ENCODE measurements around the gene TRIOBP. TPM values are rescaled to one million over a fixed set of nuclear protein-coding genes. Genes with fewer than 3 reads are reported as not detected.

Gene TRIOBP
- total and polyA plus RNA-seq, 2 of the 13 experiments (the other 11 are each of a cell fraction or from before 2014, with no cell fraction given) = 6.1 to 15.4 TPM

GRCh38 chr22:37658133-37659065 is 38.4 kb upstream of the TRIOBP start, which contains the start of gene PDXP (continued):
- TF ChIP-seq KDM2A (CRISPR knock-in tag; IDR thresholded peaks at IDR 0.05; ENCODE audit: borderline replicate concordance, low read depth) (peak; percentile 79; the same call in 1 of the 2 replicates), TP53 (CRISPR knock-in tag; conservative IDR thresholded peaks at IDR 0.05) (no peak), KDM3A (CRISPR knock-in tag; IDR thresholded peaks at IDR 0.05; ENCODE audit: low read depth) (no peak), TBX2 (CRISPR knock-in tag; IDR thresholded peaks at IDR 0.05; ENCODE audit: borderline replicate concordance) (no peak), MXI1 (IDR thresholded peaks at IDR 0.05; ENCODE audit: borderline replicate concordance, low read depth, low read length) (no peak; the same call in 2 of the 3 replicates), ZNF33B (CRISPR knock-in tag; IDR thresholded peaks at IDR 0.05) (no peak; the same call in 1 of the 2 replicates), ZNF329 (CRISPR knock-in tag; IDR thresholded peaks at IDR 0.05; ENCODE audit: low read depth) (no peak), ZNF557 (CRISPR knock-in tag; IDR thresholded peaks at IDR 0.05) (no peak), RNF219 (CRISPR knock-in tag; IDR thresholded peaks at IDR 0.05) (no peak), ZNF703 (CRISPR knock-in tag; IDR thresholded peaks at IDR 0.05; ENCODE audit: borderline replicate concordance) (no peak), ZFP62 (CRISPR knock-in tag; IDR thresholded peaks at IDR 0.05) (no peak), ZMAT3 (CRISPR knock-in tag; conservative IDR thresholded peaks at IDR 0.05) (0 out of 2 replicates have a peak, but pooled peaks have one; percentile 68), FOXJ3 (CRISPR knock-in tag; IDR thresholded peaks at IDR 0.05; ENCODE audit: borderline replicate concordance) (no peak), GATA4 (IDR thresholded peaks at IDR 0.05; ENCODE audit: borderline replicate concordance, low read depth) (0 out of 2 replicates have a peak, but pooled peaks have one; percentile 0), ZFP91 (CRISPR knock-in tag; IDR thresholded peaks at IDR 0.05; ENCODE audit: borderline replicate concordance) (no peak), EEA1 (CRISPR knock-in tag; IDR thresholded peaks at IDR 0.05; ENCODE audit: borderline replicate concordance) (no peak), ZNF207 (IDR thresholded peaks at IDR 0.05; ENCODE audit: borderline replicate concordance) (no peak), MEIS1 (CRISPR knock-in tag; IDR thresholded peaks at IDR 0.05; ENCODE audit: borderline replicate concordance) (no peak), FOXK2 (IDR thresholded peaks at IDR 0.05) (no peak), RFX1 (IDR thresholded peaks at IDR 0.05) (peak; percentile 19; the same call in 1 of the 2 replicates), THAP9 (CRISPR knock-in tag; IDR thresholded peaks at IDR 0.05; ENCODE audit: borderline replicate concordance) (no peak)
- TF ChIP-seq, protein P1, sequence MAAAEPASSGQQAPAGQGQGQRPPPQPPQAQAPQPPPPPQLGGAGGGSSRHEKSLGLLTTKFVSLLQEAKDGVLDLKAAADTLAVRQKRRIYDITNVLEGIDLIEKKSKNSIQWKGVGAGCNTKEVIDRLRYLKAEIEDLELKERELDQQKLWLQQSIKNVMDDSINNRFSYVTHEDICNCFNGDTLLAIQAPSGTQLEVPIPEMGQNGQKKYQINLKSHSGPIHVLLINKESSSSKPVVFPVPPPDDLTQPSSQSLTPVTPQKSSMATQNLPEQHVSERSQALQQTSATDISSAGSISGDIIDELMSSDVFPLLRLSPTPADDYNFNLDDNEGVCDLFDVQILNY (CRISPR knock-in tag; conservative IDR thresholded peaks at IDR 0.05) = peak; percentile 84; the same call in 1 of the 2 replicates
